Loucy (cell line): ENCODE results near the gene ZC3H12C.

Source experiments
- H2AFZ ChIP-seq: fragments of 200-600 bp; sonication (generic); 2 replicates; pipeline ENCODE4 v1.6.0; 2016; ENCODE audit warnings: antibody characterized with exemption, mild to moderate bottlenecking, low read length, moderate library complexity
- H3F3A ChIP-seq: fragments of 200-600 bp; 2 replicates; pipeline ENCODE4 v1.6.0; 2016; ENCODE audit warnings: antibody characterized with exemption, low read depth, mild to moderate bottlenecking
- H3K27me3 ChIP-seq: fragments of 200-600 bp; sonication (generic); 2 replicates; pipeline ENCODE4 v1.6.1; 2014; ENCODE audit warnings: low read length, mild to moderate bottlenecking; ENCODE audit not compliant: insufficient read depth, poor library complexity, severe bottlenecking
- H3K36me3 ChIP-seq: fragments of 200-600 bp; sonication (generic); 2 replicates; pipeline ENCODE4 v1.6.1; 2016; ENCODE audit warnings: low read length; ENCODE audit not compliant: insufficient read depth
- H3K4me1 ChIP-seq: fragments of 200-600 bp; sonication (generic); 2 replicates; pipeline ENCODE4 v1.5.1; 2014; ENCODE audit warnings: low read length, mild to moderate bottlenecking; ENCODE audit not compliant: insufficient read depth, poor library complexity, severe bottlenecking
- H3K4me2 ChIP-seq: fragments of 200-600 bp; sonication (generic); 2 replicates; pipeline ENCODE4 v1.6.0; 2014; ENCODE audit warnings: antibody characterized with exemption, low read length, low read depth, mild to moderate bottlenecking; ENCODE audit not compliant: poor library complexity, severe bottlenecking
- H3K4me3 ChIP-seq: fragments of 200-600 bp; sonication (generic); 2 replicates; pipeline ENCODE4 v1.5.1; 2014; ENCODE audit warnings: low read length, mild to moderate bottlenecking, mixed read lengths; ENCODE audit not compliant: poor library complexity, severe bottlenecking
- H3K79me2 ChIP-seq: fragments of 200-600 bp; sonication (generic); 2 replicates; pipeline ENCODE4 v1.6.1; 2014; ENCODE audit warnings: low read length; ENCODE audit not compliant: insufficient read depth
- H3K9ac ChIP-seq: fragments of 200-600 bp; sonication (generic); 2 replicates; pipeline ENCODE4 v1.6.0; 2014; ENCODE audit warnings: mild to moderate bottlenecking, low read depth, low read length, moderate library complexity; ENCODE audit not compliant: poor library complexity, severe bottlenecking
- H3K9me2 ChIP-seq: fragments of 200-600 bp; sonication (generic); replicated peaks from 2 replicates; pipeline ENCODE4 v1.6.1; 2016; ENCODE audit warnings: low read depth, low read length, mixed read lengths
- H3K9me3 ChIP-seq: fragments of 200-600 bp; sonication (generic); 2 replicates; pipeline ENCODE4 v1.6.1; 2014; ENCODE audit warnings: mild to moderate bottlenecking, antibody characterized with exemption, low read length, low read depth; ENCODE audit not compliant: insufficient read depth
- H4K20me1 ChIP-seq: fragments of 200-600 bp; sonication (generic); 2 replicates; pipeline ENCODE4 v1.6.0; 2014; ENCODE audit warnings: antibody characterized with exemption, low read length, mild to moderate bottlenecking; ENCODE audit not compliant: insufficient read depth, poor library complexity, severe bottlenecking
- EZH2phosphoT487 ChIP-seq: fragments of 200-600 bp; IDR thresholded peaks from 2 replicates; pipeline ENCODE4 v1.6.1; 2018; ENCODE audit warnings: antibody characterized with exemption, mild to moderate bottlenecking, moderate library complexity, borderline replicate concordance
- TF ChIP-seq, protein P1 (sequence below): fragments of 200-600 bp; sonication (generic); conservative IDR thresholded peaks from 2 replicates; pipeline ENCODE4 v1.5.1; 2014; ENCODE audit warnings: mild to moderate bottlenecking, antibody characterized with exemption, low read length

The ZC3H12C gene

DNA sequence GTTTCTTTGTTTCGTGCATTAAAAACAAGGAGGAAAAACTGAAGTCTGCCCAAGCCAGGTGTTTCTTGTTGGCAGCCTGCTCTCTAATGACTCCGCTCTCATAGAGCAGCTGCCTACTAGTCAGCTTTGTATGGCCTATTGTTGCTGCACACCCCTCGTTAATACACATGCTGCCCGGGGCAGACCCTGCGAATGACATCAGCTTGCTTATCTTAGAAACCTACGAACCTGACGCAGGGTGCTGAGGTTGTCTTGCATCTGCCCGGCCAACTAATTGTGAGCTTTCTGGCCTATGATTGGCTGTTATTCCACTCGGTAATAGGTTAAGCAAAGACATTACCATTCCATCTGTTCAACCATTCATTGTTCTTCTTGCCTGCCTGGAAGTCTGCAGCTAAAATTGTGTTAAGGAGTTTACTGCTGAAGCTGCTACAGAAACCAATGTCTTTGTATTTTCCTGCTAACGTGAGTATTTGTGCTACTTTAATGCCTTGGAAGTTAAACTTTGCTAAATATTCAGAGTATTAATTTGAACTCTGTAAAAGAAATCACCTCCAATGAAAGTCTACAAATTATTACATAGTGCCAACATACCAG is 37.5 kb downstream of the ZC3H12C start:
- H3K4me3 ChIP-seq: no peak overlapping the region

GRCh38 chr11:110131386-110132123 is 38.4 kb downstream of the ZC3H12C start:
- Histone ChIP-seq H3K36me3 (no peaks in the 10 kb centered on the region), H3K9me2 (no peaks in the 10 kb centered on the region), H3K79me2 (no peaks in the 10 kb centered on the region), H4K20me1 (no peaks in the 10 kb centered on the region), H2AFZ (no peak overlapping the region), H3F3A (no peaks in the 10 kb centered on the region), H3K4me3 (no peak overlapping the region), H3K9ac (no peak overlapping the region), H3K4me1 (peaks cover 7% of the 10 kb centered on the region), H3K9me3 (no peaks in the 10 kb centered on the region), H3K4me2 (no peak overlapping the region), H3K27me3 (no peaks in the 10 kb centered on the region)
- TF ChIP-seq, protein P1, sequence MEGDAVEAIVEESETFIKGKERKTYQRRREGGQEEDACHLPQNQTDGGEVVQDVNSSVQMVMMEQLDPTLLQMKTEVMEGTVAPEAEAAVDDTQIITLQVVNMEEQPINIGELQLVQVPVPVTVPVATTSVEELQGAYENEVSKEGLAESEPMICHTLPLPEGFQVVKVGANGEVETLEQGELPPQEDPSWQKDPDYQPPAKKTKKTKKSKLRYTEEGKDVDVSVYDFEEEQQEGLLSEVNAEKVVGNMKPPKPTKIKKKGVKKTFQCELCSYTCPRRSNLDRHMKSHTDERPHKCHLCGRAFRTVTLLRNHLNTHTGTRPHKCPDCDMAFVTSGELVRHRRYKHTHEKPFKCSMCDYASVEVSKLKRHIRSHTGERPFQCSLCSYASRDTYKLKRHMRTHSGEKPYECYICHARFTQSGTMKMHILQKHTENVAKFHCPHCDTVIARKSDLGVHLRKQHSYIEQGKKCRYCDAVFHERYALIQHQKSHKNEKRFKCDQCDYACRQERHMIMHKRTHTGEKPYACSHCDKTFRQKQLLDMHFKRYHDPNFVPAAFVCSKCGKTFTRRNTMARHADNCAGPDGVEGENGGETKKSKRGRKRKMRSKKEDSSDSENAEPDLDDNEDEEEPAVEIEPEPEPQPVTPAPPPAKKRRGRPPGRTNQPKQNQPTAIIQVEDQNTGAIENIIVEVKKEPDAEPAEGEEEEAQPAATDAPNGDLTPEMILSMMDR: no peak
- no peak for TF ChIP-seq EZH2phosphoT487

More for the DNA sequence above, 37.5 kb downstream of the ZC3H12C start:
- Histone ChIP-seq H3K4me1 (peaks cover 7% of the 10 kb centered on the region), H2AFZ (no peak overlapping the region), H3K4me2 (no peak overlapping the region), H3K9me2 (no peaks in the 10 kb centered on the region), H3K9me3 (no peaks in the 10 kb centered on the region), H3F3A (no peaks in the 10 kb centered on the region), H3K79me2 (no peaks in the 10 kb centered on the region), H4K20me1 (no peaks in the 10 kb centered on the region), H3K27me3 (no peaks in the 10 kb centered on the region), H3K36me3 (no peaks in the 10 kb centered on the region), H3K9ac (no peak overlapping the region)
- no peak for TF ChIP-seq EZH2phosphoT487
- TF ChIP-seq, protein P1: no peak

DNA sequence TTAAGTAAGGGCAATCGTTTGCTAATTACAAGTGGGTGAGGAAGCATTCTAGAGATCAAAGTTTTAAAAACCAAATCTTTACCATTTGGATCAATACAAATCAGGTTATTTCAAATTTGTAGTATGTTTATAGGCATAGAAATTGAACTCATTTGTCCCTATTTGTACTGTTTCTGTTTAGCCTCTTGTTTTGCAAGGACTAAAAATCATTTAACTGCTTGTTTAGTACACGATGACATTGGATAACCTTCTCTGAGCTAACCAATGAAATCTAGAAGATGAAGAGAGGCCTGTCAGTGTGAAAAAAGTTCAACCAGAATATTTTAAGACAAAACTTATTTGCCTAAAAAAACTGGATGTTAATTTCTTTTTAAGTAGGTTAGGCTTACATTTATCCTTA is 40.0 kb downstream of the ZC3H12C start:
- Histone ChIP-seq H3K9me2 (no peaks in the 10 kb centered on the region), H2AFZ (no peak overlapping the region), H3K4me3 (no peak overlapping the region), H3F3A (no peaks in the 10 kb centered on the region), H4K20me1 (no peaks in the 10 kb centered on the region), H3K27me3 (no peaks in the 10 kb centered on the region), H3K79me2 (no peaks in the 10 kb centered on the region), H3K4me2 (no peak overlapping the region), H3K4me1 (peaks cover 3% of the 10 kb centered on the region), H3K9ac (no peak overlapping the region), H3K9me3 (no peaks in the 10 kb centered on the region), H3K36me3 (no peaks in the 10 kb centered on the region)
- TF ChIP-seq, protein P1: no peak
- TF ChIP-seq EZH2phosphoT487: no peak
